Nephron (organoid): ENCODE data around the gene PPP2R2D.

Experiments
- H3K27ac Mint-ChIP-seq, 3 experiments: 2 replicates each; pipeline ENCODE4 v1.8.0; 2020; ENCODE audit warnings: mixed read lengths in 3 of 3, mild to moderate bottlenecking in 2 of 3, moderate library complexity in 1 of 3
- H3K27me3 Mint-ChIP-seq: 2 replicates; pipeline ENCODE4 v1.8.0; 2021; ENCODE audit warnings: low read depth, mild to moderate bottlenecking, moderate library complexity, mixed read lengths
- H3K36me3 Mint-ChIP-seq: 2 replicates; pipeline ENCODE4 v1.8.0; 2020; ENCODE audit warnings: low read depth, mixed read lengths
- H3K4me1 Mint-ChIP-seq: 2 replicates; pipeline ENCODE4 v1.8.0; 2020; ENCODE audit warnings: mixed read lengths
- H3K4me3 Mint-ChIP-seq, 3 experiments: 2 replicates each; pipeline ENCODE4 v1.8.0; 2020; ENCODE audit warnings: mild to moderate bottlenecking in 3 of 3, mixed read lengths in 3 of 3, moderate library complexity in 2 of 3
- H3K9me3 Mint-ChIP-seq: 2 replicates; pipeline ENCODE4 v1.8.0; 2020; ENCODE audit warnings: mixed read lengths
- CTCF ChIP-seq, 3 experiments: fragments of 200-600 bp; sonication (generic); IDR thresholded peaks; one replicate each; pipeline ENCODE4 v1.5.0; 2021; ENCODE audit warnings: antibody characterized with exemption in 3 of 3; ENCODE audit not compliant: unreplicated experiment in 3 of 3

PPP2R2D gene

GRCh38 chr10:131875501-131875900 lies 25.3 kb upstream of the PPP2R2D start:
- Mint-ChIP-seq H3K9me3 (peaks cover 5% of the 10 kb centered on the region), H3K4me1 (peaks cover 6% of the 10 kb centered on the region), H3K4me3 (no peak overlapping the region), H3K27me3 (peaks cover 49% of the 10 kb centered on the region), H3K27ac (no peak overlapping the region), H3K36me3 (no peaks in the 10 kb centered on the region)
- TF ChIP-seq CTCF (IDR thresholded peaks at IDR 0.05; ENCODE audit: unreplicated experiment in 3 of 3): no peak

GRCh38 chr10:131876017-131876416 lies 24.8 kb upstream of the PPP2R2D start:
- Mint-ChIP-seq H3K9me3 (peaks cover 7% of the 10 kb centered on the region), H3K4me1 (peaks cover 6% of the 10 kb centered on the region), H3K4me3 (no peak overlapping the region), H3K27me3 (peaks cover 48% of the 10 kb centered on the region), H3K27ac (no peak overlapping the region), H3K36me3 (no peaks in the 10 kb centered on the region)
- no peak for TF ChIP-seq CTCF (IDR thresholded peaks at IDR 0.05; ENCODE audit: unreplicated experiment in 3 of 3)

GRCh38 chr10:131876508-131876907 lies 24.3 kb upstream of the PPP2R2D start:
- no peak overlapping the region for H3K4me3 Mint-ChIP-seq
- peaks cover 49% of the 10 kb centered on the region for H3K27me3 Mint-ChIP-seq
- H3K27ac Mint-ChIP-seq: peak overlapping the region in 1 of 3 experiments; percentile 48
- TF ChIP-seq CTCF (IDR thresholded peaks at IDR 0.05; ENCODE audit: unreplicated experiment in 3 of 3): no peak
- H3K4me1 Mint-ChIP-seq: peaks cover 6% of the 10 kb centered on the region
- no peaks in the 10 kb centered on the region for H3K36me3 Mint-ChIP-seq
- H3K9me3 Mint-ChIP-seq: peaks cover 11% of the 10 kb centered on the region

- TF ChIP-seq CTCF (IDR thresholded peaks at IDR 0.05; ENCODE audit: unreplicated experiment in 3 of 3): no peak
- Mint-ChIP-seq H3K4me1 (no peaks in the 10 kb centered on the region), H3K4me3 (no peak overlapping the region), H3K27ac (no peak overlapping the region), H3K9me3 (peaks cover 14% of the 10 kb centered on the region), H3K27me3 (peaks cover 33% of the 10 kb centered on the region), H3K36me3 (no peaks in the 10 kb centered on the region)
These were observed 20.7 kb upstream of the PPP2R2D start for GRCh38 chr10:131880016-131880590.

- H3K36me3 Mint-ChIP-seq: no peaks in the 10 kb centered on the region
- no peak overlapping the region for H3K4me3 Mint-ChIP-seq
- TF ChIP-seq CTCF (IDR thresholded peaks at IDR 0.05; ENCODE audit: unreplicated experiment in 3 of 3): no peak
- peaks cover 30% of the 10 kb centered on the region for H3K27me3 Mint-ChIP-seq
- H3K4me1 Mint-ChIP-seq: no peaks in the 10 kb centered on the region
- no peak overlapping the region for H3K27ac Mint-ChIP-seq
- peaks cover 14% of the 10 kb centered on the region for H3K9me3 Mint-ChIP-seq
These were observed 19.5 kb upstream of the PPP2R2D start for GRCh38 chr10:131881104-131881880.

- H3K4me3 Mint-ChIP-seq: no peak overlapping the region
- no peak for TF ChIP-seq CTCF (IDR thresholded peaks at IDR 0.05; ENCODE audit: unreplicated experiment in 3 of 3)
- peaks cover 14% of the 10 kb centered on the region for H3K9me3 Mint-ChIP-seq
- H3K4me1 Mint-ChIP-seq: no peaks in the 10 kb centered on the region
- H3K27me3 Mint-ChIP-seq: peaks cover 26% of the 10 kb centered on the region
- H3K36me3 Mint-ChIP-seq: no peaks in the 10 kb centered on the region
- no peak overlapping the region for H3K27ac Mint-ChIP-seq
These were observed 18.7 kb upstream of the PPP2R2D start for GRCh38 chr10:131882151-131882550.
